DMS 273 treated with DMSO at 0.1 percent for 48 hours (cell line): ENCODE results near the gene TNFSF9.

Experiments
- DNase-seq: peaks from one replicate; lab custom pipeline; 2025; lab: John Stamatoyannopoulos, UW

TNFSF9 gene

GRCh38 chr19:6530386-6531162, at the start of gene TNFSF9:
TNFSF9 (plus strand) TSS chr19:6531026; CDS start chr19:6531037, 11 bp downstream.
- DNase-seq: peak; percentile 38

GRCh38 chr19:6481541-6482342, 49.1 kb upstream of the TNFSF9 start, which contains the start of gene DENND1C:
DENND1C (minus strand) TSS chr19:6481787; CDS start chr19:6481695, 92 bp downstream.
- DNase-seq: no peak

- DNase-seq: no peak
Observed at GRCh38 chr19:6482343-6482686, 48.5 kb upstream of the TNFSF9 start.

GRCh38 chr19:6483235-6483634, 47.6 kb upstream of the TNFSF9 start:
- DNase-seq: no peak

GRCh38 chr19:6484230-6484629, 46.6 kb upstream of the TNFSF9 start:
- DNase-seq: no peak

- DNase-seq: no peak
Observed at GRCh38 chr19:6484831-6485230, 46.0 kb upstream of the TNFSF9 start.

GRCh38 chr19:6489278-6490061, 41.4 kb upstream of the TNFSF9 start:
- no peak for DNase-seq

GRCh38 chr19:6490134-6490533, 40.7 kb upstream of the TNFSF9 start:
- DNase-seq: no peak

GRCh38 chr19:6491802-6492592, 38.8 kb upstream of the TNFSF9 start:
- no peak for DNase-seq

GRCh38 chr19:6494438-6495036, 36.3 kb upstream of the TNFSF9 start:
- no peak for DNase-seq

GRCh38 chr19:6495947-6496346, 34.9 kb upstream of the TNFSF9 start:
- DNase-seq: no peak

- DNase-seq: no peak
Observed at GRCh38 chr19:6498294-6499036, 32.4 kb upstream of the TNFSF9 start.

GRCh38 chr19:6499052-6499790, 31.6 kb upstream of the TNFSF9 start:
- no peak for DNase-seq

- no peak for DNase-seq
Observed at GRCh38 chr19:6500837-6501739, 29.7 kb upstream of the TNFSF9 start.

GRCh38 chr19:6501740-6502648, 28.8 kb upstream of the TNFSF9 start, which contains the start of gene TUBB4A:
TUBB4A (minus strand) TSS chr19:6502309; CDS start chr19:6502212, 97 bp downstream.
- DNase-seq: no peak

- no peak for DNase-seq
Observed at GRCh38 chr19:6503407-6504201, 27.2 kb upstream of the TNFSF9 start.
